Mesendoderm (in vitro differentiated cells): ENCODE data around the gene RFC3.

ENCODE experiments used
- DNase-seq: peaks from one replicate; pipeline ENCODE4 v3.0.0; 2013
- H2AK5ac ChIP-seq: 2 replicates; pipeline ENCODE4 v1.6.1; 2013; ENCODE audit warnings: low read length, inconsistent platforms
- H2BK120ac ChIP-seq: 2 replicates; pipeline ENCODE4 v1.6.1; 2013; ENCODE audit warnings: low read depth, mild to moderate bottlenecking, low read length, moderate library complexity, mixed read lengths
- H2BK15ac ChIP-seq: replicated peaks from 2 replicates; pipeline ENCODE4 v1.6.1; 2013; ENCODE audit warnings: low read depth, mild to moderate bottlenecking, moderate library complexity
- H2BK5ac ChIP-seq: 2 replicates; pipeline ENCODE4 v1.6.1; 2013; ENCODE audit warnings: low read length, inconsistent platforms
- H3K18ac ChIP-seq: 2 replicates; pipeline ENCODE4 v1.6.1; 2013; ENCODE audit warnings: mild to moderate bottlenecking, low read length, mixed read lengths
- H3K23ac ChIP-seq: one replicate; pipeline ENCODE4 v1.6.1; 2013; ENCODE audit warnings: low read length
- H3K27ac ChIP-seq: 2 replicates; pipeline ENCODE4 v1.5.1; 2013; ENCODE audit warnings: low read depth, mild to moderate bottlenecking, inconsistent platforms, low read length, moderate library complexity
- H3K27me3 ChIP-seq: 2 replicates; pipeline ENCODE4 v1.6.1; 2013; ENCODE audit warnings: low read length, control low read depth, mild to moderate bottlenecking, inconsistent platforms; ENCODE audit not compliant: insufficient read depth, poor library complexity
- H3K36me3 ChIP-seq: 2 replicates; pipeline ENCODE4 v1.6.1; 2013; ENCODE audit warnings: low read length, inconsistent platforms; ENCODE audit not compliant: control insufficient read depth, insufficient read depth
- H3K4ac ChIP-seq: one replicate; pipeline ENCODE4 v1.6.1; 2013; ENCODE audit warnings: low read depth, mild to moderate bottlenecking, low read length, moderate library complexity
- H3K4me1 ChIP-seq: 2 replicates; pipeline ENCODE4 v1.6.1; 2013; ENCODE audit warnings: low read depth, low read length, inconsistent platforms; ENCODE audit not compliant: control insufficient read depth
- H3K4me2 ChIP-seq: 2 replicates; pipeline ENCODE4 v1.6.1; 2013; ENCODE audit warnings: low read length
- H3K4me3 ChIP-seq: 2 replicates; pipeline ENCODE4 v1.5.1; 2013; ENCODE audit warnings: mild to moderate bottlenecking, low read length
- H3K56ac ChIP-seq: one replicate; pipeline ENCODE4 v1.6.1; 2013; ENCODE audit warnings: low read length
- H3K79me1 ChIP-seq: 2 replicates; pipeline ENCODE4 v1.6.1; 2013; ENCODE audit warnings: low read length, inconsistent platforms
- H3K79me2 ChIP-seq: 2 replicates; pipeline ENCODE4 v1.6.1; 2013; ENCODE audit warnings: mild to moderate bottlenecking, low read length; ENCODE audit not compliant: control insufficient read depth, insufficient read depth
- H3K9ac ChIP-seq: 2 replicates; pipeline ENCODE4 v1.6.1; 2013; ENCODE audit warnings: low read length, inconsistent platforms
- H4K5ac ChIP-seq: one replicate; pipeline ENCODE4 v1.6.1; 2013; ENCODE audit warnings: low read length
- H4K8ac ChIP-seq: one replicate; pipeline ENCODE4 v1.6.1; 2013; ENCODE audit warnings: low read depth, mild to moderate bottlenecking, control low read depth, low read length, moderate library complexity
- WGBS: extraction: QIAGEN DNeasy Blood & Tissue Kit; methylation state at CpG from one replicate; pipeline ENCODE4 v1.1.7; 2013; ENCODE audit warnings: low lambda C conversion rate, missing lambda C conversion rate; ENCODE audit not compliant: insufficient coverage; ENCODE audit errors: extremely low coverage; 5-methylcytosine and 5-hydroxymethylcytosine counted together

The RFC3 gene

GRCh38 chr13:33846303-33847062 is 28.5 kb downstream of the RFC3 start:
- no peak overlapping the region for H2BK120ac ChIP-seq
- no peaks in the 10 kb centered on the region for H3K79me2 ChIP-seq
- H4K8ac ChIP-seq = no peak overlapping the region
- no peaks in the 10 kb centered on the region for H3K27me3 ChIP-seq
- H3K4me2 ChIP-seq = no peak overlapping the region
- no peak overlapping the region for H4K5ac ChIP-seq
- H3K23ac ChIP-seq = no peak overlapping the region
- no peaks in the 10 kb centered on the region for H3K4me1 ChIP-seq
- peaks cover 2% of the 10 kb centered on the region for H3K36me3 ChIP-seq
- H2BK5ac ChIP-seq = no peak overlapping the region
- H2BK15ac ChIP-seq = no peak overlapping the region
- no peak overlapping the region for H3K4me3 ChIP-seq
- H3K27ac ChIP-seq = no peak overlapping the region
- no peak overlapping the region for H3K18ac ChIP-seq
- no peak overlapping the region for H3K4ac ChIP-seq
- H3K9ac ChIP-seq = no peak overlapping the region
- WGBS = no CpG with 5 or more reads among the region's 10 CpGs
- no peak for DNase-seq
- no peak overlapping the region for H2AK5ac ChIP-seq
- H3K79me1 ChIP-seq = no peaks in the 10 kb centered on the region
- H3K56ac ChIP-seq = no peak overlapping the region

GRCh38 chr13:33849211-33849610 is 31.3 kb downstream of the RFC3 start:
- no peak overlapping the region for H3K23ac ChIP-seq
- no peaks in the 10 kb centered on the region for H3K27me3 ChIP-seq
- no peak overlapping the region for H3K56ac ChIP-seq
- H3K4me1 ChIP-seq = no peaks in the 10 kb centered on the region
- no peaks in the 10 kb centered on the region for H3K79me1 ChIP-seq
- no peak overlapping the region for H3K9ac ChIP-seq
- DNase-seq = no peak
- no peak overlapping the region for H3K27ac ChIP-seq
- H2BK15ac ChIP-seq = no peak overlapping the region
- H4K8ac ChIP-seq = no peak overlapping the region
- no peaks in the 10 kb centered on the region for H3K79me2 ChIP-seq
- H4K5ac ChIP-seq = no peak overlapping the region
- H3K36me3 ChIP-seq = peaks cover 2% of the 10 kb centered on the region
- no peak overlapping the region for H2BK5ac ChIP-seq
- H3K4me3 ChIP-seq = no peak overlapping the region
- no peak overlapping the region for H3K4me2 ChIP-seq
- no peak overlapping the region for H2BK120ac ChIP-seq
- H2AK5ac ChIP-seq = no peak overlapping the region
- H3K4ac ChIP-seq = no peak overlapping the region
- H3K18ac ChIP-seq = no peak overlapping the region

GRCh38 chr13:33855371-33855895 is 37.5 kb downstream of the RFC3 start:
- H3K27ac ChIP-seq = no peak overlapping the region
- no peak for DNase-seq
- no peaks in the 10 kb centered on the region for H3K4me1 ChIP-seq
- H3K79me1 ChIP-seq = no peaks in the 10 kb centered on the region
- H3K9ac ChIP-seq = no peak overlapping the region
- H3K27me3 ChIP-seq = no peaks in the 10 kb centered on the region
- H2BK120ac ChIP-seq = no peak overlapping the region
- no peak overlapping the region for H3K18ac ChIP-seq
- no peak overlapping the region for H3K23ac ChIP-seq
- no peaks in the 10 kb centered on the region for H3K36me3 ChIP-seq
- no CpG with 5 or more reads among the region's 3 CpGs for WGBS
- no peak overlapping the region for H3K56ac ChIP-seq
- H3K4ac ChIP-seq = no peak overlapping the region
- H2BK5ac ChIP-seq = no peak overlapping the region
- no peak overlapping the region for H3K4me2 ChIP-seq
- no peak overlapping the region for H4K5ac ChIP-seq
- no peak overlapping the region for H2AK5ac ChIP-seq
- no peak overlapping the region for H3K4me3 ChIP-seq
- H4K8ac ChIP-seq = no peak overlapping the region
- H2BK15ac ChIP-seq = no peak overlapping the region
- no peaks in the 10 kb centered on the region for H3K79me2 ChIP-seq

DNA sequence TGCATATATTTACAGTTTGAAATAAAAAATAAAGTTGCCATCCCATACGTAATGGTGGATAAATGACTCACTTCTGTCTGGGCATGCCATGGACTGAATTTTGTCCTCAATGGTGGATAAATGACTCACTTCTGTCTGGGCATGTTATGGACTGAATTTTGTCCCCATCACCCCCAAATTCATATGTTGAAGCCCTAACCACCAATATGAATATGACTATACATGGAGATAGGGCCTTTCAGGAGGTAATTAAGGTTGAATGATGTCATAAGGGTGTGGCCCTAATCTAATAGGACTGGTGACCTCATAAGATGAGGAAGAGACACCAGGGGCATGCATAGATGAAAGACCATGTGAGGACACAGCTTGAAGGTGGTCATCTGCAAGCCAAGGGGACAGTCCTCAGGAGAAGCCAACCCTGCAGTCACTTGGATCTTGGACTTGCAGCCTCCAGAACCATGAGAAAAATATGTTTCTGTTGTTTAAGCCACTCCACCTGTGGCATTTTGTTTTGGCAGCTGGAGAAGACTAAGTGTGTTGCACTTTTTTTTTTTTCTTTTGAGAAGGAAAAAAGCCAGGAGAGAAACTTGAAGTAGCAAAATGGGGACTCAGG is 41.8 kb downstream of the RFC3 start:
- H3K4me1 ChIP-seq = no peaks in the 10 kb centered on the region
- no peaks in the 10 kb centered on the region for H3K36me3 ChIP-seq
- H3K27me3 ChIP-seq = no peaks in the 10 kb centered on the region
- WGBS = no CpG with 5 or more reads among the region's 1 CpG
- H3K4ac ChIP-seq = no peak overlapping the region
- H2BK5ac ChIP-seq = no peak overlapping the region
- no peaks in the 10 kb centered on the region for H3K79me2 ChIP-seq
- H3K4me2 ChIP-seq = no peak overlapping the region
- no peak overlapping the region for H3K18ac ChIP-seq
- no peak overlapping the region for H3K9ac ChIP-seq
- no peak overlapping the region for H3K4me3 ChIP-seq
- no peak overlapping the region for H3K56ac ChIP-seq
- H4K5ac ChIP-seq = no peak overlapping the region
- H3K27ac ChIP-seq = no peak overlapping the region
- no peak overlapping the region for H3K23ac ChIP-seq
- no peak overlapping the region for H2BK15ac ChIP-seq
- no peak overlapping the region for H2AK5ac ChIP-seq
- no peak overlapping the region for H4K8ac ChIP-seq
- H3K79me1 ChIP-seq = no peaks in the 10 kb centered on the region
- DNase-seq = no peak
- no peak overlapping the region for H2BK120ac ChIP-seq

DNA sequence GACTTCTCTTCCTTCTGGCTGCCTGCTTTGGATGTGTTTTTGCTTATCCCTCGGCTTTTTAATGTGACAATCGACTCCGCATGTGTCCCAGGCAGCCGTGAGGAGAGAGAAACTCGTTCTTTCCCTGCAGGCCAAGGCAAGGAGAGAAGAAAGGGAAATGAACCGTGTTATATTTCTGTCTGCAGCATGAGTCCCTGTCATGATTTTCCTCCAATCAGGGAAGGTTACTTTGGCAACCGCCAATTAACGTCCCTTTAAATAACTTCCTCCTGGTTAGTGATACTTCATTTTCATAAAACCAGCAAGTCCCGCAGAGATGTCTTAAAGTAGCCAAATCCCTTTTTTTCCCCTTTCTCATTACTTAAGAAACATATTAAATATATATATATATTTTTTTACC is 42.6 kb downstream of the RFC3 start:
- no peak overlapping the region for H4K5ac ChIP-seq
- H2BK120ac ChIP-seq = no peak overlapping the region
- H3K27ac ChIP-seq = no peak overlapping the region
- DNase-seq = no peak
- H3K23ac ChIP-seq = no peak overlapping the region
- no peaks in the 10 kb centered on the region for H3K79me2 ChIP-seq
- H3K56ac ChIP-seq = no peak overlapping the region
- no peaks in the 10 kb centered on the region for H3K4me1 ChIP-seq
- H4K8ac ChIP-seq = no peak overlapping the region
- H3K4ac ChIP-seq = no peak overlapping the region
- no peak overlapping the region for H2BK5ac ChIP-seq
- no peak overlapping the region for H2BK15ac ChIP-seq
- no peaks in the 10 kb centered on the region for H3K27me3 ChIP-seq
- no peaks in the 10 kb centered on the region for H3K36me3 ChIP-seq
- H3K4me2 ChIP-seq = no peak overlapping the region
- H3K18ac ChIP-seq = no peak overlapping the region
- H2AK5ac ChIP-seq = no peak overlapping the region
- H3K9ac ChIP-seq = no peak overlapping the region
- WGBS = no CpG with 5 or more reads among the region's 9 CpGs
- no peaks in the 10 kb centered on the region for H3K79me1 ChIP-seq
- H3K4me3 ChIP-seq = no peak overlapping the region
